ENCODE data around the gene PRH1. TPM values are rescaled to one million over a fixed set of nuclear protein-coding genes. Genes with fewer than 3 reads are reported as not detected.

The PRH1 gene
- 10 to 100 TPM in 3 of 10 donors, 1 to 10 TPM in 7; 5.1 to 12.9 (median 7.5) TPM for polyA plus RNA-seq (ENCODE audit: insufficient read length in 10 of 10)
- long read RNA-seq, donor 1 = 0 reads
- long read RNA-seq, donor 2 = 0 reads
- long read RNA-seq, donor 3 = 0 reads
- long read RNA-seq, donor 4 = 0 reads
- long read RNA-seq, donor 5 = 0 reads
- long read RNA-seq, donor 6 = 0 reads
- long read RNA-seq, donor 7 = 0 reads
- long read RNA-seq, donor 8, partial matches to known transcripts = 0 of 1 reads
- long read RNA-seq, donor 8, other reads (novel, unspliced or antisense) = 0 of 1 reads
- long read RNA-seq, donor 9 = 0 reads

DNA sequence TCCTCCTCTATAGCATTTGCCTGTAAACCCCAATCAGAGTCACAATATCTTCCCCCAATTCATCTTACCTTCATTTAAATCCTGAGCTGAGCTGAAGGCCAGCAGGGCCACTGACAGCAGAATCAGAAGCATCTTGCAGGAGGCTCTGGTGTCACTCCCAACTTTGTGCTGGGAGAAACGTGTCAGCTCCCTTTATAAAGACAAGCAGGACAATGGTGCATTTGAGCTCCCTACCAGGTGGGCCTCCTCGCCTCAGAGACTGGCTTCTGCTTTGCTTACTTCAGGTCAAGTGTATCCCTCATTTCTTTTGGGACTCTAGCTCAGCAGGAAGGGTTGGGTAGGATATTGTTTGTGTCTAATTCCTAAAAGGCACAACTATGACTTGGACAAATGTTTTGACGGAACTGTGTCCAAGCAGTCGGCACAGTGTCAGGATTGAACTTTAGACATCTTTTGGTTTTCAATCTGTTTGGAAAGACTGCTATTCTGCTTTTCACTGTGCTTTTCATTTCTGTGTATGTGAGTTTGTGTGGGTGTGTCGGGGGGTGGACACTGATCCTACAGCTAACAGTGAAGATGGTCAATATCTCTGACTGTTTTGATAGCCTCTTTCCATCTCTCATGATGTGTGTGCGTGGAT lies at the start of gene PRH1:
Gene PRH1, minus strand, starts transcription at position 170 of the 640 bp plus-strand sequence. Its CDS starts 38 bp downstream, at position 132.
- no peak for DNase-seq

DNA sequence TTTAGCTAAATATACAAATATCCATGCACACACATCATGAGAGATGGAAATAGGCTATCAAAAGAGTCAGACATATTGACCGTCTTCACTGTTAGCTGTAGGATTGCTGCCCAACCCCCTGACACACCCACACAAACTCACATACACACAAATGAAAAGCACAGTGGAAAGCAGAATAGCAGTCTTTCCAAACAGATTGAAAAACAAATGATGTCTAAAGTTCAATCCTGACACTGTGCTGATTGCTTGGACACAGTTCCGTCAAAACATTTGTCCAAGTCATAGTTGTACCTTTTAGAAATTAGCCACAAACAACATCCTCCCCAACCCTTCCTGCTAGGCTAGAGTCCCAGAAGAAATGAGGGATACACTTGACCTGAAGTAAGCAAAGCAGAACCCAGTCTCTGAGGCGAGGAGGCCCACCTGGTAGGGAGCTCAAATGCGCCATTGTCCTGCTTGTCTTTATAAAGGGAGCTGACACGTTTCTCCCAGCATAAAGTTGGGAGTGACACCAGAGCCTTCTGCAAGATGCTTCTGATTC lies 44.8 kb upstream of the PRH1 start, which contains the start of gene PRH2:
Gene PRH2, plus strand, starts transcription at position 491 of the 541 bp plus-strand sequence. Its CDS starts 38 bp downstream, at position 529.
- no peak for DNase-seq

DNA sequence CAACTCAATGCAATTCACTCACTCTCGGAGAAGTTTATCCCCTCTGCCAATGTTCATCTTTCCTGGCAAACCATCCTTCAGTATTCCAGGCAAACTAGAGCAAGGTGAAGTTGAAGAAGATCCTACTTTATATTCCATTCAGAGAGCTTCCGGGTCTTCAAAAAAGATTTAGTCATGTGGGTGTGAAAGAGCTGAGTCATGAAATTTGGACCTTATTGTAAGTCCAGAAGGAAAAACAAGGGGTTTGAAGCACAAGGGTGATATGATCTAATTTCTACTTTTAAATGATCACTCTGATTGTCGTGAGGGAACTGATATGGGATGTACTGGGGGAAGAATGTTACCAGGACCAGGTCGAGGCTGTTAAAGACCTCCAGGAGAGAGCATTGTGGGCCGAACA lies 42.2 kb upstream of the PRH1 start:
- DNase-seq = no peak

DNA sequence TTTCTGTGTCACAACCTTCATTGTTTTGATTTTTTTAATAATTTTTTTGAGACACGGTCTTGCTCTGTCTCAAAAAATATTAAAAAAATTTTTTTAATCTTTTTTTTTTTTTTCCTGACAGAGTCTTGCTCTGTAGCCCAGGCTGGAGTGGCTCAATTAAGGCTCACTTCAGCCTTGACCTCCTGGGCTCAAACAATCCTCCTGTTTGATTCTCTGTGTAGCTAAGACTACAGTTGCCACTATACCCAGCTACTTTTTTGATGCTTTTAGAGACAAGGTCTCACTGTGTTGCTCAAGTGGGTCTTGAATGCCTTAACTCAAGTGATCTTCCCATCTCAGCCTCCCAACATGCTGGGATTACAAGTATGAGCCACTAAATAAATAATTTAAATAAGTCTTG lies 35.8 kb upstream of the PRH1 start:
- no peak for DNase-seq

DNA sequence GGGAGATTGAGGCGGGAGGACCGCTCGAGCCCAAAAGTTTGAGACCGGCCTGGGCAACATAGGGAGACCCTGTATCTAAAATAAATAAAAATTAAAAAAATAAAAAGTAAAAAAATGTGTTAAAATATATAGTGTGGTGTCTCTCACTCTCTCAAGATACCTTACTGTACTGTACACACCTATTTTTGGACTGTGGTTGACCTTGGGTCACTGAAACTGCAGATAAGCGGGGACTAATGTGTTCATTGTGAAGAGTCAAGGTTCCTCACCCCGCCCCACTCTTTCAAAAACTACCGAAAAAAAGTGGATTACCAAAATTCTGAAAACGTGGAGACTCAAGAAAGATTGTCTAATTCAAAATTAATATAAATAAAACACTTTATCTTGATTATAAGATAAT lies 26.3 kb upstream of the PRH1 start:
- no peak for DNase-seq

DNA sequence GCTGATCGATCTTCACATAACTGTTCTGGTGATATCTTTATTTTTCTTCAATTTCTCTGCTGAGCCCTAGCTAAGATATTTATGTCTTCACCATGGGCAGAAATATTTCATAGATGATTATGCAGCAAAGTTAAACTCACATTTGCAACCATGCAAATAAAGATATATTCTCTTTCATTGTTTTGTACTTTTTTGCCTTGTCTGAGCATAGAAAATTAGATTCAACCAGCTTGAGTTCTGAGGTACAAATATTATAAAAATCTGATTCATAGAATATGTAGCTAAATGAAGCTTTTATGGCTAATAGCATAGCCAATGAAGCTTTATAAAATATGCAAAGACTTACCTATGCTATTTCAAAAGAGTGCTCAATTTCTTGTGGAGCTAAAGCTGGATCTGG lies 25.4 kb upstream of the PRH1 start, which contains the start of gene TAS2R13:
Gene TAS2R13, minus strand, starts transcription at position 101 of the 400 bp plus-strand sequence. CDS start 264 bp downstream, outside the sequence.
- no peak for DNase-seq

DNA sequence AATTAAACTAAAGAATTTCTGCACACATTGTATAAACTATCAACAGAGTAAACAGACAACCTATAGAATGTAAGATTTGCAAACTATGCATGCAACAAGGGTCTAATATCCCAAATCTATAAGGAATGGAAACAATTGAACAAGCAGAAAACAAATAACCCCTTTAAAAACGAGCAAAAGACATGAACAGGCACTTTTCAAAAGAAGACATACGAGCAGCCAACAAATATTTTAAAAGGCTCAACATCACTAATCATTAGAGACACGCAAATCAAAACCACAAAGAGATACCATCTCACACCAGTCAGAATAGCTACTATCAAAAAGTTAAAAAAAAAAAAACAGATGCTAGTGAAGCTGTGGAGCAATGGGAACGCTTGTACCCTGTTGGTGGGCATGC lies 20.6 kb upstream of the PRH1 start:
- no peak for DNase-seq

DNA sequence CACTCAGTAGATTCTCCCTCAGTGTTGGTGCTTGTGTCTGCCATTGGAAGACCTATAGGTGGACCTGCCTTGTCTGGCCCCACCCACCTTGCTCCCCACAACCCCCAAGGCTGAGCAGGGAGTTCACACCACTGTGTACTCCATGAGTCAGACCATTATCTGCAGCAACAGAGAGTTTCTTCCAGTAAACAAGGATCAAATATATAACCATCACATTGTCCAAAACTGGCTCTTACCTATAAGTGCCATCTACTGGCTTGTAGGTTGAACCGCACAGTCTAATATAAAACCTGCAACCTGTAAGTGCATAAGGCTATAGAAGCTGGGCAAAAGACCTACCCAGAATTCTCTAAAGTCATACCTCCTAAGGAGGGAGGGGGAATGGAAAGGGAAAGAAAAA lies 17.4 kb upstream of the PRH1 start:
- no peak for DNase-seq

DNA sequence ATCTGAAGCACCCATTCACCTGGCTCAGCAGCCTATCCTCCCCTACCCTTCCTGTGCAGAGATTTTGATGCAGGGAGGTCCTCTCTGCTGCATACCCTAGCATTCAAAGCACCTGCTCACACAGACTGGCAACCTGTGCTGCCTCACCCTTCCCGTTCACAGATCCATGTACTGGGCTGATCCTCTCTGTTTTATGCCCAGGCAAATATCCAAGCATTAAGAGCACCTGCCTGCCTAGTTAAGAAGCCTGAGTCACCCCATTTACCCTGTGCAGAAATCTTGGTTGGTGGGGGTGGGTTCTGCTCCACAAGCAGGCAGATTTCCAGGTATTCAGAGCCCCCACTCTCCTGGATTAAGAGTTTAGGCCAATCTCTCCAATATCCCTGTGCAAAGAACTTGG lies 16.9 kb upstream of the PRH1 start:
- DNase-seq = no peak

DNA sequence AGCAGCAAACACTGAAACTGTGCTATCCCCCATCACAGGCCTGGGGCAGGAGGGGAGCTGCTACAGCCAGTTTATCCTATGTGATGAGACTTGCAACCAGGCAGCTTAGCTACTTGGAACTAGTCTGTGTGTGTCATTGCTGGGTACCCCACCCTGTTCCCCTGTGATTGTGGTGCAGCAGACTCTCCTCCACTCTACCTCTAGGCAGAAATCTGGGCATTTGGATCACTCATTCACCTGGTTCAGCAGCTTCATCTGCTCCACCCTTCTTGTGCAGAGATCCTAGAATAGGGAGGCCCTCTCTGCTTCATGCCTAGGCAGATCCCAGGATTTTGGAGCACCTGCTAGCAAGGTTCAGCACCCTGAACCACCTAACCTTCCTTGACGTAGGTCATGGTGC lies 16.5 kb upstream of the PRH1 start:
- DNase-seq = no peak

DNA sequence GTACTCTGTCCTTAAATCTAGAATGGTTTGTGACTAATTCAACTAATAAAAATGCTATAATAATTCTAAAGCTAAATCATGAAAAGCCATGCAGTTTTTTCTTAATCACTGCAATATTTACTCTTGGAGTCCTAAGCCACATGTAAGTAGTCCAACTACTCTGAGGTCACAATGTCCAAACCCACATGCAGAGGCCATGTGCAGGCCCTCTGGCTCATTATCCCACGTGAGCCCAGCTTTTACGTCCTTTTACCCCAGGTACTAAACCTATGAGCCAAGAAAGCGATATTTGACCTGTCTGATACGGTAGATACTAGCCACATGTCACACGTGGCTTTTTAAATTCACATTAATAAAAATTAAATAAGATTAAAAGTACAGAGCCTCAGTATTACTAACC lies 12.8 kb upstream of the PRH1 start:
- DNase-seq = no peak

DNA sequence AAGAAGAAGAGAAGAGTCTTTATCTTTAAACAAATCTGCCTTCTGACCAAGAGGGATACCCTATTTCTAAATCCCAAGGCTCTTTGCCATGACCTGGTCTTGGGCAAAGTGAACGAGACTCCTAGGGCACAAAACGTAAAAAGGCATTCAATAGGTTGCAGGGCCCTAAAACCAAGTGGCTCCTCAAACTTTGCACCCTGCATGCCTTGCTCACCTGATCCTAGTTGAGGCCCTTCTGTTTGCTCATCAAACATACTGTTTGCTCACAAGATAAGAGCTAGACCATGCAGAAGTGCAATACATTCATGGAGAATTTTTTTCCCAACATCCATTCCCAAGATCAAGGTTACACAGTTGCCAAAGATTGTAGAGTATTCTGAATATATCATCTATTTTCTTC lies 7.9 kb upstream of the PRH1 start:
- DNase-seq = no peak

DNA sequence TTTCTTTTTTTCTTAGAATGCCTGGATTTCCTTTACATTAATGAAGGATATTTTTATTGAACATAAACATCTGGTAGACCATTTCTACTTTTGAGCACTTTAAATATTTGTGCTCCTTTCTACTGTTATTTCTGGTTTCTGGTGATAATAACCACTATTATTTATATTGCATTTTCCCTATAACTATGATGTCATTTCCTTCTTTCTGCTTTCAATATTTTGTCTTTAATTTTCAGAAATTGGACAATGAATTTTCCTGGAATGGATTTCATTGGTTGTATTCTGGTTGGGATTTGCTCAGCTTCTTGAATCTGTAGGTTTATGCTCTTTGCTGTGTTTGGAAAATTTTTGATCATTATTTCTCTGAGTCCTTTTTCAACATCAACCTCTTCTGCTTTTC lies 5.2 kb upstream of the PRH1 start:
- no peak for DNase-seq

DNA sequence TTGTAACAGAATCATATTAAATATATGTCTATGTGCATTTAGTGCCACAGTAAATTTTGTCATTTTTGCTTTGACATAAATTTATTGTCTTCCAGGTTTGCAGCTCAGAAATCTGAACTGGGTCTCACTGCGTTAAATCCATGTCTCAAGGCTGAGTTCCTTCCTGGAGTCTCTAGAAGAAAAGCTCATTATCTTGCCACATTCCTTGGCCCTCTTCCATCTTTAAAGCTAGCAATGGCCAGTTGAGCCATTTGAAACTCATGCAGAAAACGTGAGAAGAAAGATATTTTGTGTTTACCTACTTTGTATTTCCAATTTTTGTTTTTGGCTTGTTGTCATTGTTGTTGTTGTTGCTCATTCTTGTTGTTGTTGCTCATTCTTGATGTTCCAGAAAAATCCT lies 10.7 kb downstream of the PRH1 start:
- DNase-seq = no peak

DNA sequence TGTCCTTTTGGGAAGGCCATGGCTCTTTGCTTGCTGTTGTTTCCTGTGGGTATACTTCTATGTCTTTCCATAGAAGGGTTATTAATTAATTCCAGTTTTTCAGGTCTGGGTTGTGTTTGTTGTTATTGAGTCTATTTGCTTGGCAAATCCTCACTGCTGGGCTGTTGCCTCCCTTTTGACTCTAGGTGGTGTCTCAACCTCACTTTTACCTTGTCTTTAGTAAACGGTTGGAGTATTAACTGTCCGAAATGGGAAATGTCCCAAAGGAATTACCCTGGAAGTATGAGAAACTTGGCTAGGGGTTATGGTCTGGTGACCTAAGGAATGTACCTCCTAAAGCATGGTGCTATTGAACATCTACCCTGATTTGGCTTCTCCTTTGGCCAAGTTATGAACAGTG lies 16.7 kb downstream of the PRH1 start:
- no peak for DNase-seq

DNA sequence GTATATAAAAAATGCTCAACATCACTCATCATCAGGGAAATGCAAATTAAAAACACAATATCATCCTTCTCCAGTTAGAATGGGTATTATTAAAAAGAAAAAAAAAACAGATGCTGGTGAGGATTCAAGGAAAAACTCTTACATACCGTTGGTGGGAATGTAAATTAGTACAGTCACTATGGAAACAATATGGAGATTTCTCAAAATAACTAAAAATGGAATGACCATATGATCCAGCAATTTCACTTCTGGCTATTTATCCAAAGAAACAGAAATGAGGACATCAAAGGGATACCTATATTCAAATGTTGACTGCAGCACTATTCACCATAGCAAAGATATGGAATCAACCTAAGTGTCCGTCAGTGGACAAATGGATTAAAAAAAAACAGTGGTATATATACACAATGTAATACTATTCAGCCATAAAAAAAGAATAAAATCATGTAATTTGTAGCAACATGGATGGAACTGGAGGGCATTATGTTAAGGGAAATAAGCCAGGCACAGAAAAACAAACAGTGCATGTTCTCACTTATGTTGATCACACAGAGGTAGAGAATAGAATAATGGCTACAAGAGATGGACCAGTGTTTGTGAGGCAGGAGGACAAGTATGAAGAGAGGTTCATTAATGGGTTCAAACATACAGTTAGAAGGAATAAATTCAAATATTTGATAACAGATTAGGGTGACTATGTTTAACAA lies 20.4 kb downstream of the PRH1 start:
- DNase-seq = no peak

DNA sequence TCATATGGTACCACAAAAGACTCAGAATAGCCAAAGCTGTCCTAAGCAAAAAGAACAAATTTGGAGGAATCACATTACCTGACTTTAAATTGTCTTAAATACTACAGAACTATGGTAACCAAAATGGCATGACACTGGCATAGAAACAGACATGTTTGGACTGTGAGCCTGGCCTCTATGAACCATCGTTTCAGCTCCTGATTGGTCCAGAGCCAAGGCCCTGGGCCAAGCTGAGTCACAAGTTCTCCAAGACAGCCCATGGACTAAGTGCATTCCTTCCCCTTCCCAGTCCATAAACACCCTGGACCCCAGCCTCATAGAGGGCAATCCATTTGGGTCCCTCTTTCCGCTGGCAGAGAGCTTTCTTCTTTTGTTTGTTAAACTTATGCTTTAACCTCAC lies 22.7 kb downstream of the PRH1 start:
- DNase-seq = no peak

DNA sequence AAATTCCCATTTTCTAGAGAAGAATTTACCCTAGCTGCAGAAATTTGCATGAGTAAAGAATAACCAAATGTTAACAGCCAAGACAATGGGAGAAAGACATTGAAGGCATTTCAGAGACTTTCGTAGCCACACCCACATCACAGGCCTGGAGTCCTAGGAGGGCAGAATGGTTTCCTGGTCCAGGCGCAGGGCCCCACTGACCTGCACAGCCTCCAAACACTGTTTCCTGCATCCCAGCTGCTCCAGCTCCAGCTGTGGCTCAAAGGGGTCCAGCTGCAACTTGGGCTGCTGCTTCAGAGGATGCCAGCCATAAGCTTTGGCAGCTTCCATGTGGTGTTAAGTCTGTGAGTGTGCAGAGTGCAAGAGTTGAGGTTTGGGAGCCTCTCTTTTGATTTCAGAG lies 28.2 kb downstream of the PRH1 start:
- DNase-seq = no peak

DNA sequence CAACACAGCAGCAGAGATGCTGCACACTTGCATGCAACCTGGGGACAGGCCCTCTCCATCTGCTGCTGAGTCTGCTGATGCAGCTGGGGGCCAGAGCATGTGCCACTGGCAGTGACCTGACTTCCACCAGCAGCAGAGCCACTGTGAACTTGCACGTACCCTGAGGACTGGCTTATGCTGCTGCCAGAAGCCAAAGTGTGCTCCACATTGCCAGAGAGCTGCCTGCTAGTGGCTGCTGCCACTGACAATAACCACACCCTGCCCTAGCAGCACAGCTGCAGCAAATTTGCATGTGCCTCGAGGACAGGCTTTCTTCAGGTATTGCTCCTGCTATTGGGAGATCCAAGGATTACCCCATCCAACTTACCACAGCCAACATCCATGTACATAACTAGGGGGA lies 30.3 kb downstream of the PRH1 start:
- no peak for DNase-seq

DNA sequence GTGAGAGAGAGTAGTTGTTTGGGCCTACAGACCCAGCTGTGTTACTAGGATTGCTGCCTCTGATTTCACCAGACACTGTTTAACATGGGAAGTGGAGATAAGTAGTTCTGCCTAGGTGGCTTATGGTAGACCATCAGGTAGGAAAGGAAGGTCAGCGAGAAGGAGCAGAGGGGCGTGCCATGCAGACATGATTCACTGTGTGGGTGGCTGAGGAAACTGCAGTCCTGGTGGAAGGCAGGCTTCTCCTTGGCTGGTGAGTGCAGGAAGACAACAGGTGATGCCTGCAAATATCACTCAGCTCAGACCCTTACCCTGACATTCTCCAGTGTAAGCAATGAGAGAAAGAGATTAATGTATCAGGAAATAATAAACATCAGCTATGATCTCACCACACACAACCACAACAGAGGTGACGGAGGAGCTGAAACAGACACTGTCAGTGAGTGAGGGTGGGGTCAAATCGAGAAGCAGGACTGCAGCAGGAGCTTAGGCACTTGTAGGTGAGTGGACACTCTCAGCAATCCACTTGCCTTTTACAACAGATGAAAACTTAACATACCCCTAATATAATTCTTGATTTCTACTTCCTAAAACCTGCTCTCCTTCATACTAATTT lies 32.7 kb downstream of the PRH1 start:
- DNase-seq = no peak

DNA sequence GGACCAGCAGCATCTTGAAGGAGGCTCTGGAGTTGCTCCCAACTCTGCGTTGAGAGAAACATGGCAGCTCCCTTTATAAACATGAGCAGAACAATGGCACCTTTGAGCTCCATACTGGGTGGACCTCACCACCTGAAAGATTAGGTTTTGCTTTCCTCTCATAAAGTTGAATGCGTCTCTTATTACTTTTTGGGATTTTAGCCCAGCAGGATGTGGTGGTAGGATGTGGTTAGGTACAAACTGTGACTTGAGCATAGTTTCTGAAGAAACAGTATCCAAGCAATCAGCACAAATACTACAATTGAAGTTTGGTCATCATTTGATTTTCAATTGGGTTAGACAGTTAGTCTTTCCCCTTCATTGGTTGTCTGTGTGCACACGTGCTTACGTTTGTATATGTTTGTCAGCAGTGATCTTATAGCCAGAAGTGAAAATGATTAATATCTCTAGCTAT lies 34.6 kb downstream of the PRH1 start, which contains the start of gene PRR4:
Gene PRR4, minus strand, starts transcription at position 51 of the 454 bp plus-strand sequence. Its CDS starts 38 bp downstream, at position 13.
- DNase-seq = no peak

DNA sequence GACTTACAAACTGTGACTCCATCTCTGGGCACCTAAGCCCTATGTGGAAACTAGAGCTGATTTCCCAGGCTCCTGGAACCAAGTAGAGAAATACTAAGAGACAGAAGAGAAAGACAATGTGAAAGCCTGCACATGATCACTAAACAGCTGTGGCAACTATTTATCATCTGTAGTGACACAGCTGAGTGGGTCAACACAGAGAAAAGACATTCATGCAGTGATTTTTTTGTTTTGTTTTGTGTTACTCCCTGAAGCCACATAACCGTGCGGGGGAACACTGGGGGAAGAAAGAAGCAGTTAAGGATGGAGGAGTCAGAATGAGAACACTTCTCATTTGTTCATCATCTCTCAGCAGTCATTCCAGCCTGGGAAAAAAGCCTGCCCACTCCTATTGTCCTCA lies 36.3 kb downstream of the PRH1 start:
- peak in 1 of 3 donors; percentile 5 for DNase-seq
